ENCODE measurements around the gene SPTB.

SPTB gene

GRCh38 chr14:64704143-64704742 is 175.5 kb downstream of the SPTB start, which contains the start of gene PLEKHG3:
Gene PLEKHG3 (plus strand): TSS chr14:64704424. CDS start chr14:64727632, 23,208 bp downstream.
- no peak for DNase-seq

- no peak for DNase-seq
Observed at GRCh38 chr14:64703395-64704142, 176.1 kb downstream of the SPTB start.

GRCh38 chr14:64702493-64703394 is 177.0 kb downstream of the SPTB start:
- no peak for DNase-seq

GRCh38 chr14:64701660-64702059 is 178.0 kb downstream of the SPTB start:
- DNase-seq, result no peak

- DNase-seq, result no peak
Observed at GRCh38 chr14:64700894-64701293, 178.8 kb downstream of the SPTB start.

DNA sequence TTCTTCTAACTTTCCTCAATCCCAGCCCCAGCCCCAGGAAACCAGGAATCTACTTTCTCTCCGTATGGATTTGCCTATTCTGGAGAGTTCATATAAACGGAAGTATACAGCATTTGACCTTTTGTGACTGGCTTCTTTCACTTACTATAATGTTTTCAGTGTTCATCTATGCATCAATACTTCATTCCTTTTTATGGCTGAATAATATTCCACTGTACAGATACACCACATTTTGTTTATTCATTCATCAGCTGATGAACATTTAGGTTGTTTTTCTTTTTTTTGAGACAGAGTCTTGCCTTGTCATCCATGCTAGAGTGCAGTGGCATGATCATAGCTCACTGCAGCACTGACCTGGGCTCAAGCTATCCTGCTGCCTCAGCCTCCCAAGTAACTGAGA is 179.4 kb downstream of the SPTB start:
- no peak for DNase-seq

DNA sequence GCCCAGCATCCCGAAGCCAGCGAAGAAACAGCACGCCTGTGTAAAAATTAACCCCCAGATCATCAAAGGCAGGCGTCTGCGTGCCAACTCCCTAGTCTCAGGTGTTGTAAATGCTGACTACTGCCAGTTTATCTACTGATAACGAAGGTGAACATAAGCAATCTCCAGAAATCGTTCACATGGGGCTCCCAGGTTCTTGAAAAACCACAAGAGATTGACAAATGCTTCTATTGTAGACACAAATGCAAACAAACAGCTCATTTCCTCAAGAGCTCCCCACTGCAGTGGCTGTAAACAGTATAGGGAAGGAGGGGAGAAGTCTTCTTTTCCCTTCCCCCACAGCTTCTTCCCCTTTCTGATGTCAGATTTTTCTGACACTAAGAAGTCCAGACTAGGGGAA is 180.8 kb downstream of the SPTB start:
- no peak for DNase-seq

GRCh38 chr14:64696355-64696857 is 183.3 kb downstream of the SPTB start:
- no peak for DNase-seq

Data from activated CD4-positive, alpha-beta T cell treated with anti-CD3 and anti-CD28 coated beads for 1 hour (primary cell).